WI38 (cell line): ENCODE data around the gene IFITM5.

Experiments
- H3K4me3 ChIP-seq: 2 replicates; pipeline ENCODE4 v1.5.1; 2011; ENCODE audit warnings: low read depth, mild to moderate bottlenecking, control low read depth, low read length
- TF ChIP-seq, protein P1 (sequence below): IDR thresholded peaks from 2 replicates; pipeline ENCODE4 v1.5.1; 2012; ENCODE audit warnings: low read depth, mild to moderate bottlenecking, control low read depth, low read length

Gene IFITM5

DNA sequence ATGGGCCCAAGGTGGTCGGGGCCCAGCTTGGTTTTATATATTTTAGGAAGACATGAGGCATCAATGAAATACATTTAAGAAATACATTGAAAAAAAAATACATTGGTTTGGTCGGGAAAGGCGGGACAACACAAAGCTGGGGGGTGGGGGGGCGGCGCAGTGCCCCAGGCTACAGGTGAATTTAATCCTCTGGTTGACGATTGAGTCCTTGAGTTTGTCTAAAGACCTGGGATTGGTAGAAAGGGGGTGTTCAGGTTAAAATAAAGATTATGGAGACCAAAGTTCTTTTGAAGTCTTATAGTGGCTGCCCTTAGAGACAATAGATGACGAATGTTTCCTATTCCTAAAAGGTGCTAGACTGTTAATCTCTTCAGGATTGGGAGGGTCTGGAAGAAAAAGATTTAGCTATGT, 17.6 kb upstream of the IFITM5 start:
- H3K4me3 ChIP-seq: no peak overlapping the region

DNA sequence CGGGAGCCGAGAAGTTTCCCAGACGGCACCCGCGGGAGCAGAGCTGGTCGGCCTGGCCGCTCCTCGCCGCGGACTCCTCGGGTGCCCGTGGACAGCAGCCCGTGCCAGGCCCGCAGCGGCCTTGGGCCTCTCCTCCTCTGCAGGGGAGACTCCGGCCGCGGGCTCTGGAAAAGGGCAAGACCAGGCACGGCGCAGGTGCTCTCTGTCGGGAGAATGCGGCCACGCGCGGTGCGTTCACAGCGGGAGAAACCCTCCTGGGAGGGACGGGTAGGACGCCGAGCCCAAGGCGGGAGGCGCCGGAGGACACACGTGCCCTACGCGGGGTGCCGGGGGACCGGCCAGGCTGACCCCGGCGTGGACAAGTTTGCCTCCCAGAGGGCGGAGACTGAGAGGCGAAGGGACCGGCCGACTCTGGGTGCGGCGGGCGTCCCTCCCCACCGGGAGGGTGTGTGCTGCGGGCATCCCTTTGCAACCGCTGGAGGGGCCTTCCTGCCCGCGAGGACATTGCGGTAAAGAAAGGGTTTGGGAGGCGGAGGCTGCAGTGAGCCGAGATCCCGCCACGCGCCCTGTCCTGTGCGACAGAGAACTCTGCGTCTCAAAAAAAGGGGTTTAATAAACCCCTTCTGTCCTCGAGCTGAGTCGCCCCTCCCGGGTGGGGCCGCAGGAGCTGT, 16.8 kb upstream of the IFITM5 start:
- H3K4me3 ChIP-seq: no peak overlapping the region
- TF ChIP-seq, protein P1, sequence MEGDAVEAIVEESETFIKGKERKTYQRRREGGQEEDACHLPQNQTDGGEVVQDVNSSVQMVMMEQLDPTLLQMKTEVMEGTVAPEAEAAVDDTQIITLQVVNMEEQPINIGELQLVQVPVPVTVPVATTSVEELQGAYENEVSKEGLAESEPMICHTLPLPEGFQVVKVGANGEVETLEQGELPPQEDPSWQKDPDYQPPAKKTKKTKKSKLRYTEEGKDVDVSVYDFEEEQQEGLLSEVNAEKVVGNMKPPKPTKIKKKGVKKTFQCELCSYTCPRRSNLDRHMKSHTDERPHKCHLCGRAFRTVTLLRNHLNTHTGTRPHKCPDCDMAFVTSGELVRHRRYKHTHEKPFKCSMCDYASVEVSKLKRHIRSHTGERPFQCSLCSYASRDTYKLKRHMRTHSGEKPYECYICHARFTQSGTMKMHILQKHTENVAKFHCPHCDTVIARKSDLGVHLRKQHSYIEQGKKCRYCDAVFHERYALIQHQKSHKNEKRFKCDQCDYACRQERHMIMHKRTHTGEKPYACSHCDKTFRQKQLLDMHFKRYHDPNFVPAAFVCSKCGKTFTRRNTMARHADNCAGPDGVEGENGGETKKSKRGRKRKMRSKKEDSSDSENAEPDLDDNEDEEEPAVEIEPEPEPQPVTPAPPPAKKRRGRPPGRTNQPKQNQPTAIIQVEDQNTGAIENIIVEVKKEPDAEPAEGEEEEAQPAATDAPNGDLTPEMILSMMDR: no peak

More for the DNA sequence above, 17.6 kb upstream of the IFITM5 start:
- TF ChIP-seq, protein P1: no peak

DNA sequence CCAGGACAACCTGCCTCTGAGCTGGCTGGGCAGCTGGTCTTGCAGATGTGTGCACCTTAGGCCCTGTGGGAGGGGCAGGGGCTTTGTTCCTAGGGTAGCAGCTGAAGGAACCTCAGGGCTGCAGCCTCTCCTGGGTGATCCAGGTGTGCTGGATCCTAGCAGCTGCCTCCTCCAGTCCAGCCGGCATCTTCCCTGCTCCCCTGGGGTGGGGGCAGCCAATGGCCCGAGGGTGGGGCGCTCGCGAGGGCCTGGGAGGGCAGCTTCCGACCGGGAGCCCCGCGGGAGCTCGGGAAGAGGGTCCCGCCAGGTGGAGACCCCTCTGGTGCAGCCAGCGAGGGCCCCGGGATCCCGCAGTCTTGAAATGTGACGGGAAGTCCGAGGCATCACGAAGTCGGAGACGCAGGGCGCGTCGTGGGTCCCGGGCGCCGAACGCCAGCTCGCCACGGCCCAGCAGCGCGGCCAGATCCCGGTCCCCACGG, 16.2 kb upstream of the IFITM5 start:
- H3K4me3 ChIP-seq: peak overlapping the region; percentile 67; the same call in 1 of the 2 replicates
- TF ChIP-seq, protein P1: no peak

DNA sequence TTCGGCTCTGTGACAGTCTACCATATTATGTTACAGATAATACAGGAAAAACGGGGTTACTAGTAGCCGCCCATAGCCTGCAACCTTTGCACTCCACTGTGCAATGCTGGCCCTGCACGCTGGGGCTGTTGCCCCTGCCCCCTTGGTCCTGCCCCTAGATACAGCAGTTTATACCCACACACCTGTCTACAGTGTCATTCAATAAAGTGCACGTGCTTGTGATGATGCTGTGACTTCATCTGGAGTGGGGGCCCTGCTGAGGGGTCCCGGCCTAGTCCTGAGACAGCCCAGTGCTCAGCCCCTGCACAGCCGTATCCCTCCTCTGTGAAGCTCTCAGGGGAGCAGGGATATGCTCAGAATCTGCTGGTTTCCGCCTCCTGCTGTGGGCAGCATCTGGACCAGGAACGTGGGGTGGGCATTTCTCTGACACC, 15.7 kb upstream of the IFITM5 start:
- H3K4me3 ChIP-seq: peak overlapping the region; percentile 67

DNA sequence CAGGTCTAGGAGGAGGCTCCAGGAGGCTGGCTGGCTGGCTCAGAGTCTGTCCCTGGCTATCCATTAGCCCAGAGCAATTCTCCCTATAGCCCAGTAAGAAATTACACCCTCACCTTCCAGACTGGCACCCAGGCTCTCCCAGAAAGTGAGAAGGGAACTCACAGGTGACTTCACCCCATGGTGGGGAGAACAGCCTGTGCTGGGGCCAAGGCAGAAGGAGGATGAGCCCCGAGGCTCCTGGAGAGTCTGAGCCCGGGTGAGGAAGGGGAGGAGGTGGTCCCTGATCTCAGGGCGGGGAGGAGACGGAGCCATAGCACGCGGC, 15.2 kb upstream of the IFITM5 start:
- peak overlapping the region; percentile 67 for H3K4me3 ChIP-seq

More for the DNA sequence above, 15.7 kb upstream of the IFITM5 start:
- TF ChIP-seq, protein P1: no peak

DNA sequence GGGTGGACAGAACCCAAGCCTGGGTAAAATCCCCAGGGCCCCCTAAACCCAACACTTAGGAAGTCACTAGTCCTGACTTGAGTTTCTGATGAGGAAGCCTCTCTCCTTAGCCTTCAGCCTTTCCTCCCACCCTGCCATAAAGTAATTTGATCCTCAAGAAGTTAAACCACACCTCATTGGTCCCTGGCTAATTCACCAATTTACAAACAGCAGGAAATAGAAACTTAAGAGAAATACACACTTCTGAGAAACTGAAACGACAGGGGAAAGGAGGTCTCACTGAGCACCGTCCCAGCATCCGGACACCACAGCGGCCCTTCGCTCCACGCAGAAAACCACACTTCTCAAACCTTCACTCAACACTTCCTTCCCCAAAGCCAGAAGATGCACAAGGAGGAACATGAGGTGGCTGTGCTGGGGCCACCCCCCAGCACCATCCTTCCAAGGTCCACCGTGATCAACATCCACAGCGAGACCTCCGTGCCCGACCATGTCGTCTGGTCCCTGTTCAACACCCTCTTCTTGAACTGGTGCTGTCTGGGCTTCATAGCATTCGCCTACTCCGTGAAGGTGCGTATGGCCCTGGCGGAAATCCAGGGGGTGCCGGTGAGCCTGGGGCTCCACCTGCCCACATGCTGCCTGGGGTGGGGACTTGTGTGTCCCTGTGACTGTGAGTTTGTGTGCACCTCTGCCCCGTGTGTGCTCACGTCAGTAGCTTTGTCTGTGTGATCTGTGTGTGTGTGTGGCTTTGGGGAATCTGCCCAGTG, 14.6 kb upstream of the IFITM5 start, which contains the start of gene IFITM1:
Gene IFITM1, plus strand, starts transcription at position 254 of the 767 bp plus-strand sequence. Its CDS starts 131 bp downstream, at position 385.
- TF ChIP-seq, protein P1: no peak
- peak within 1 kb of the TSS; percentile 67 for H3K4me3 ChIP-seq

DNA sequence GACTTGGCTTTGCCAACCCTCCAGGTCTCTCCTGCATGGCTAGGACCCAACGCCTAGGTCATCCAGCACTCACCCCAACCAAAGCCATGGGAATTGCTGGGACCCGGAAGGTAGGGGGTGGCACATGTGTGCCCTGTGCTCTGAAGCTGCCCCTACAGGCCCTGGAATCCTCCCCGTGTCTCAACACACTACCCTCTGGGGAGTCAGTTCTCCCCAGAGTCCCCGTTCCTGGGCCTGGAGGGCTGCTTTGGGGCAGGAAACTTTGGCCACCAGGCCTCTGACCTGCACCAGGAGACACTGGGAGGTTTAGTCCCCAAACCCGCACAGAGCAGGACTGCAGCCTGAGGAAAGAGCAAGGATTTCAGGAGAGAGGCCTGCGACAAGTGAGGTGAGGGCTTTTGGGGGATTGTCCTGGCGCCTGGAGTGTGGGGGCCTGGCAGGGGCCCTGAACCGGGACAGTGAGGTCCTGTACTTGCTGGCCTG, 14.0 kb upstream of the IFITM5 start:
- peak overlapping the region; percentile 67 for H3K4me3 ChIP-seq
- TF ChIP-seq, protein P1: no peak
